ENCODE results near the gene SIGLEC1.

DNA sequence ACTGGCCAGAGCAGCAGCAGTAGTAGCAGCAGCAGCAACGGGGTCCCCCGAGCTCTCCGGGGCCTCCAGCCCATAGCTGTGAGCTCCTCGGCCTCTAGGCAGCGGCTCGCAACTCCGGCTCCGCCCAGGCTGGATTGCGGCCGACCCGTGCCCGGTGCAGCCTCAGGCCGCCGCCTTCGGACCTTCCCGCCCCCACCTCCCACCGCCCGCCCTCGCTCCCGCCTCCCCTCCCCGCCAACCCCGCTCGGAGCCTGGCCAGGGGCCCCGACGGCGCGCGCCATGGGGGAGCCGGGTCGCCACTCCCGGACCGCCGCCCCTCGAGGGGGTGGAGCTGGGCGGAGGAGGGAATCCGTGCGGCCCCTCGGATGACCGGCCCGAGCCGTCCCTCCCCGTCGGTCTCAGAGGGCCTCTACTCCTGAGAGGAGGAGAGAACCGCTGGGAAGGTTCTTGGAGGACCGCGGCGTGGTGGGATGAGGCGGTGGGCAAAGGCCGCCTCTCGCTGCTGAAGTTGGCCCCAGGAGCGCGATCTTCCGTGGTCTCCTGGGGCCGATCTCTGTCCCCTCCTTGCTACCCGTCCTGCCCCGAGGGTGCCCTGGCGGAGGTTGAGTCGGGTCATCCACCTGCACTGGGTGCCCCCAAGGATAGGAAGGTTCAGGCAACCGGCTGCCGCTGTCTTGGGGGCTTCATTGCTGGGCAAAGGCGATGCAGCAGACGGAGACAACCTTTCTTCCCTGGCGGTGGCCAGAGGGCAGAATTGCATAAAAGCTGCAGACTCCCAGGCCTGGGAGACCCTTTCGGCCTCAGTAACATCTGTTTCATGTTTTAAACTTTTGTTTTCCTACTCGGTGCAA lies 30.2 kb downstream of the SIGLEC1 start, which contains the start of gene ADAM33:
- TF ChIP-seq EZH2 (IDR thresholded peaks at IDR 0.05) (no peak), POLR2AphosphoS5 (IDR thresholded peaks at IDR 0.05; ENCODE audit: borderline replicate concordance, low read depth, low read length) (no peak), FOXP2 (optimal IDR thresholded peaks at IDR 0.05; ENCODE audit: control extremely low read depth, extremely low read length, insufficient read depth) (no peak)

Data from SK-N-MC (cell line).